Ishikawa (cell line): ENCODE results near the gene TIMP1.

Experiments
- FOXM1 ChIP-seq: IDR thresholded peaks from 2 replicates; pipeline ENCODE4 v1.6.1; 2012; ENCODE audit warnings: low read depth, borderline replicate concordance
- MAX ChIP-seq: IDR thresholded peaks from 2 replicates; pipeline ENCODE4 v1.6.1; 2012
- YY1 ChIP-seq: IDR thresholded peaks from 2 replicates; pipeline ENCODE4 v1.6.1; 2012; ENCODE audit warnings: low read depth

GRCh38 chrX:47543496-47543895, 38.7 kb upstream of the TIMP1 start:
- TF ChIP-seq MAX (no peak), FOXM1 (no peak), YY1 (no peak)
